Ovary (tissue), 3 donors: ENCODE results near the gene MBD3.

Experiments used
- CTCF ChIP-seq, 3 donors: fragments of 450-650 bp in 2 of 3; fragments of 200-600 bp in 1 of 3; IDR thresholded peaks; one replicate each; pipeline versions ENCODE4 v1.5.1 to v1.8.0; 2016 to 2022; ENCODE audit warnings: antibody characterized with exemption in 3 of 3, mild to moderate bottlenecking in 1 of 3
- EP300 ChIP-seq: sonication (generic); formaldehyde crosslinking; IDR thresholded peaks from one replicate; pipeline ENCODE4 v1.6.1; 2017; ENCODE audit warnings: antibody characterized with exemption
- donor health status: DM: no; HTN: no; CAD: no.

- TF ChIP-seq CTCF (IDR thresholded peaks at IDR 0.05) (no peak), EP300 (no peak)
Measured at GRCh38 chr19:1622541-1622940, 29.9 kb upstream of the MBD3 start.
